Fibroblast of lung (primary cell): ENCODE results near the gene HEATR9. TPM values are rescaled to one million over a fixed set of nuclear protein-coding genes. Genes with fewer than 3 reads are reported as not detected.
A peak's percentile ranks its signal among the peaks of the same experiment; 100 is the strongest.

Experiments
- DNase-seq, 2 donors: peaks; one replicate each; pipeline versions ENCODE4 v3.0.0 to v3.0.0-alpha.2; 2010; ENCODE audit warnings: low read depth in 2 of 2
- H2AFZ ChIP-seq: 2 replicates; pipeline ENCODE4 v1.5.1; 2012; ENCODE audit warnings: low read length, control low read depth, inconsistent platforms
- H3K27ac ChIP-seq: 2 replicates; pipeline ENCODE4 v1.5.1; 2011; ENCODE audit warnings: low read length, control low read depth; ENCODE audit not compliant: insufficient read depth
- H3K27me3 ChIP-seq: 2 replicates; pipeline ENCODE4 v1.5.1; 2011; ENCODE audit warnings: mild to moderate bottlenecking, low read length; ENCODE audit not compliant: control insufficient read depth, insufficient read depth
- H3K36me3 ChIP-seq: 2 replicates; pipeline ENCODE4 v1.5.1; 2011; ENCODE audit warnings: low read length; ENCODE audit not compliant: control insufficient read depth, insufficient read depth
- H3K4me1 ChIP-seq: 2 replicates; pipeline ENCODE4 v1.5.1; 2011; ENCODE audit warnings: low read length; ENCODE audit not compliant: control insufficient read depth, insufficient read depth; ENCODE audit errors: extremely low read depth
- H3K4me2 ChIP-seq: 2 replicates; pipeline ENCODE4 v1.5.1; 2011; ENCODE audit warnings: low read length, control low read depth; ENCODE audit not compliant: insufficient read depth; ENCODE audit errors: extremely low read depth
- H3K4me3 ChIP-seq, 4 experiments: fragments of 200-600 bp in 1 of 4; sonication (generic) in 1 of 4; replicated peaks in 1 of 4; 2 replicates each; pipeline ENCODE4 v1.5.1; 2011 to 2016; ENCODE audit warnings: low read length in 4 of 4, low read depth in 3 of 4, mild to moderate bottlenecking in 3 of 4, control low read depth in 2 of 4, inconsistent platforms in 1 of 4, mixed read lengths in 1 of 4; ENCODE audit not compliant: insufficient read depth in 1 of 4; ENCODE audit errors: control extremely low read depth in 1 of 4
- H3K79me2 ChIP-seq: 2 replicates; pipeline ENCODE4 v1.5.1; 2012; ENCODE audit warnings: mild to moderate bottlenecking, low read length, inconsistent platforms; ENCODE audit not compliant: control insufficient read depth, insufficient read depth
- H3K9ac ChIP-seq: 2 replicates; pipeline ENCODE4 v1.5.1; 2011; ENCODE audit warnings: mild to moderate bottlenecking, low read length, control low read depth; ENCODE audit not compliant: insufficient read depth
- H3K9me3 ChIP-seq: 2 replicates; pipeline ENCODE4 v1.5.1; 2012; ENCODE audit warnings: low read depth, low read length; ENCODE audit not compliant: control insufficient read depth, insufficient read depth
- H4K20me1 ChIP-seq: 2 replicates; pipeline ENCODE4 v1.5.1; 2011; ENCODE audit warnings: low read length; ENCODE audit not compliant: control insufficient read depth, insufficient read depth; ENCODE audit errors: extremely low read depth
- CTCF ChIP-seq, 2 donors: IDR thresholded peaks in 1 of 2; conservative IDR thresholded peaks in 1 of 2; 1 replicate in 1 of 2; 2 replicates in 1 of 2; pipeline ENCODE4 v1.5.1; 2011 to 2012; ENCODE audit warnings: low read length in 2 of 2, control low read depth in 1 of 2, inconsistent platforms in 1 of 2, low read depth in 1 of 2, mild to moderate bottlenecking in 1 of 2
- EZH2 ChIP-seq: IDR thresholded peaks from 2 replicates; pipeline ENCODE4 v1.5.1; 2012; ENCODE audit warnings: low read length, control low read depth, mild to moderate bottlenecking; ENCODE audit errors: missing control alignments
- polyA plus RNA-seq, 2 donors: library from polyadenylated mRNA; depleted of rRNA in 1 of 2; stranded (reverse) in 1 of 2; unstranded in 1 of 2; fragments of >200 nt; gene quantifications; 2 replicates each; pipeline ENCODE4 v1.2.1, GENCODE V29; 2011 to 2012; ENCODE audit warnings: missing spikeins in 1 of 2
- total RNA-seq: library from RNA; depleted of rRNA; stranded (reverse); fragments of >200 nt; gene quantifications from 2 replicates; pipeline ENCODE4 v1.2.1, GENCODE V29; 2014

HEATR9 gene
- total and polyA plus RNA-seq, 2 donors (not counting 1 experiment from before 2014, with no cell fraction given), result not detected

- no peak for TF ChIP-seq EZH2
- no peak for TF ChIP-seq CTCF (conservative IDR thresholded peaks at IDR 0.05 in 1 of 2, IDR thresholded peaks at IDR 0.05 in 1 of 2; ENCODE audit: low read depth in 1 of 2, low read length in 2 of 2)
- no peak overlapping the region for H3K4me3 ChIP-seq
- H3K4me1 ChIP-seq, result no peaks in the 10 kb centered on the region
- no peak for DNase-seq
- no peaks in the 10 kb centered on the region for H3K9me3 ChIP-seq
- H3K27me3 ChIP-seq, result no peaks in the 10 kb centered on the region
- H4K20me1 ChIP-seq, result no peaks in the 10 kb centered on the region
- no peak overlapping the region for H3K27ac ChIP-seq
- no peak overlapping the region for H3K4me2 ChIP-seq
- no peak overlapping the region for H3K9ac ChIP-seq
- H3K36me3 ChIP-seq, result no peaks in the 10 kb centered on the region
- no peak overlapping the region for H2AFZ ChIP-seq
- no peaks in the 10 kb centered on the region for H3K79me2 ChIP-seq
These were observed 34.8 kb upstream of the HEATR9 start for GRCh38 chr17:35903451-35903850.

DNA sequence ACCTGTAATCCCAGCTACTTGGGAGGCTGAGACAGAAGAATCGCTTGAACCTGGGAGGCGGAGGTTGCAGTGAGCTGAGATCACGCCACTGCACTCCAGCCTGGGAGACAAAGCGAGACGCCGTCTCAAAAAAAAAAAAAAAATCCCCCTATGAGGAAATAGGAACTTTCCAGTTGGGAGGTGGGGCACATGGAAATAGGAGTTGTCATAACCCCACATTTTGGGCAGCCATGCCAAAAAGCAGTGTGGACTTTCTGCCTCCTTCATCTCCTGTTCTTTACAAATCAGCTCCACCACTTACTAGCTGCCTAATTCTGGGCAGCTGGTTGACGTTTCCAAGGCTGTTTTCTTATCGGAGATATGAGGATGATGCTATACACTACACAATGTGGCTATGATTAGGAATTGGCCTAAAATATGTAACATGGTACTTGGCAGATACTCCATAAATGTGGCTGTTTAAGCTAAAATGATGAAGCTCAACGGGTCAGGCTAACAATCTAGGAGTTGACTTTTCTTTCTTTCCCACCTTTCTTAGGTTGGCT is 33.0 kb upstream of the HEATR9 start:
- H3K9me3 ChIP-seq, result no peaks in the 10 kb centered on the region
- no peak overlapping the region for H2AFZ ChIP-seq
- no peaks in the 10 kb centered on the region for H3K27me3 ChIP-seq
- no peak for DNase-seq
- no peak overlapping the region for H3K9ac ChIP-seq
- no peak overlapping the region for H3K4me3 ChIP-seq
- no peak overlapping the region for H3K27ac ChIP-seq
- no peak overlapping the region for H3K4me2 ChIP-seq
- no peaks in the 10 kb centered on the region for H3K36me3 ChIP-seq
- H4K20me1 ChIP-seq, result no peaks in the 10 kb centered on the region
- no peaks in the 10 kb centered on the region for H3K4me1 ChIP-seq
- no peak for TF ChIP-seq CTCF (conservative IDR thresholded peaks at IDR 0.05 in 1 of 2, IDR thresholded peaks at IDR 0.05 in 1 of 2; ENCODE audit: low read depth in 1 of 2, low read length in 2 of 2)
- no peak for TF ChIP-seq EZH2
- no peaks in the 10 kb centered on the region for H3K79me2 ChIP-seq

DNA sequence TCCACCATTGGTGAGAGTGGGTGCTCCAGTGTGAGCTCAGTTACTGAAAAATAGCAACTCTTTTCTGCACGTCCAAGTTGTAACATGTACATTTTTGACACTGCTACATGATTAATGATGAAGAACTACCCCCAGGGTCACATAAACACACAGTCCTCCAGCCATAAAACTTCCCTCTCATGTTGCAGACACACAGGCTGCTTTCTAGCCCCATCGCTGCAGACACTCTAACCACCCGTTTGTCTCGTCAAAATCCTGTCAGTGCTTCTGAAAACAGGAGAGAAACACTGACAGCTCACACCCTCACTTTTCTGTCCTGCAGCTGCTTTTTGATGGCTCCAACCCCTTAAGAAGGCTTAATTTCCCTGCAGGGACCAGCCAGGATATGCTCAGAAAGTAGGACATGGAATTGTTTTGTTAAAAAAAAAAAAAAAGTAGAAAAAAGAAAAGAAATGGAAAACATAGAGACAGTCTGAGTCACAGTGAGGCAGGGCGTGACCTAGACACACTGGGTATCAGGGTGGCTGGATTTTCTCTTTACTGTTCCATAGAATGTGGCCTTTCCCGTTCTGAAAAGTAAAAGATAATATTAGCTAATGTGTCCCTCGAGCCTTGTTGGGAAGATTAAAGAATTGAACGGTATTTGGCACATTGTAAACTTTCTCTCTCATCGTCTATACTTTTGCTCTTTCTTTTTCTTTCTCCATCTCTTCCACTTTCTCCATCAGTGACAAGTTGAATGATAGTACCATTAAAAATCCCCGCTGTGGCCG is 32.2 kb upstream of the HEATR9 start:
- Histone ChIP-seq H3K79me2 (no peaks in the 10 kb centered on the region), H3K4me1 (no peaks in the 10 kb centered on the region), H3K4me2 (no peak overlapping the region), H3K9me3 (no peaks in the 10 kb centered on the region), H3K27ac (no peak overlapping the region), H3K9ac (no peak overlapping the region), H3K27me3 (no peaks in the 10 kb centered on the region), H3K4me3 (no peak overlapping the region), H4K20me1 (no peaks in the 10 kb centered on the region), H3K36me3 (no peaks in the 10 kb centered on the region), H2AFZ (no peak overlapping the region)
- TF ChIP-seq EZH2, result no peak
- TF ChIP-seq CTCF (conservative IDR thresholded peaks at IDR 0.05 in 1 of 2, IDR thresholded peaks at IDR 0.05 in 1 of 2; ENCODE audit: low read depth in 1 of 2, low read length in 2 of 2), result no peak
- DNase-seq, result peak in 1 of 2 donors; percentile 22
